ENCODE results near the gene FEM1B. TPM values are rescaled to one million over a fixed set of nuclear protein-coding genes. Genes with fewer than 3 reads are reported as not detected.

Gene FEM1B
- total and polyA plus RNA-seq, 2 donors (not counting 3 experiments of a cell fraction or from before 2014, with no cell fraction given): 11.1 to 33.2 TPM

- Histone ChIP-seq H3K9ac (replicated peaks; ENCODE audit: extremely low read depth, insufficient read depth, low read length) (no peak overlapping the region), H3K4me3 (replicated peaks in 1 of 3; ENCODE audit: insufficient read depth in 1 of 3, low read depth in 1 of 3, low read length in 3 of 3) (no peak overlapping the region), H3K4me1 (ENCODE audit: control insufficient read depth, extremely low read depth, insufficient read depth, low read length) (peaks cover 3% of the 10 kb centered on the region), H2AFZ (ENCODE audit: low read depth, low read length) (no peak overlapping the region), H3K27me3 (ENCODE audit: control insufficient read depth in 2 of 2, insufficient read depth in 2 of 2, low read length in 2 of 2) (no peaks in the 10 kb centered on the region), H4K20me1 (replicated peaks; ENCODE audit: control insufficient read depth, extremely low read depth, insufficient read depth, low read length) (no peaks in the 10 kb centered on the region), H3K9me1 (replicated peaks; ENCODE audit: control insufficient read depth, extremely low read depth, insufficient read depth, low read length) (no peaks in the 10 kb centered on the region), H3K4me2 (ENCODE audit: insufficient read depth, low read length) (no peak overlapping the region), H3K9me3 (replicated peaks; ENCODE audit: control insufficient read depth, insufficient read depth, low read length) (no peaks in the 10 kb centered on the region), H3K79me2 (ENCODE audit: control insufficient read depth, insufficient read depth, low read length) (no peaks in the 10 kb centered on the region), H3K27ac (ENCODE audit: insufficient read depth, low read depth, low read length) (no peak overlapping the region), H3K36me3 (ENCODE audit: control insufficient read depth in 2 of 2, extremely low read depth in 1 of 2, insufficient read depth in 2 of 2, low read length in 2 of 2) (no peaks in the 10 kb centered on the region)
- CTCF ChIA-PET: interaction anchor here (1.0 to 5.6 kb wide), 8 partner anchors 13 to 341 kb away, joined by 3 to 233 read pairs (median 6); no protein-coding TSS in a partner anchor
- DNase-seq (ENCODE audit: low read depth, low spot score): no peak
- no peak for FAIRE-seq
- TF ChIP-seq MYC (IDR thresholded peaks at IDR 0.05; ENCODE audit: low read depth, low read length): no peak
- dilution Hi-C loops (cut with MboI; ENCODE audit: extremely low pct_ligation_motif_present, low sequenced_read_pairs) (no loop called here), intact Hi-C loops (cut with micrococcal nuclease) (loop anchor here (5.0 kb wide), 1 partner anchor 622 kb away; no protein-coding TSS in a partner anchor)
- no TSS peak for BruUV-seq (replicated peaks)
- POLR2A ChIA-PET: no interaction called here
Measured at GRCh38 chr15:68305420-68305871, 27.9 kb downstream of the FEM1B start.

- TF ChIP-seq GATA2 (IDR thresholded peaks at IDR 0.05; ENCODE audit: insufficient read depth, insufficient read length, low read depth, low read length) (no peak), POLR2AphosphoS5 (IDR thresholded peaks at IDR 0.05; ENCODE audit: insufficient read depth, low read depth, low read length) (no peak), EZH2 (IDR thresholded peaks at IDR 0.05; ENCODE audit: borderline replicate concordance, low read depth, low read length, severe bottlenecking) (no peak), JUN (IDR thresholded peaks at IDR 0.05; ENCODE audit: borderline replicate concordance, insufficient read depth, insufficient read length, low read depth) (no peak)
- H3K9me3 ChIP-seq (replicated peaks; ENCODE audit: control insufficient read depth, insufficient read depth, low read length): no peaks in the 10 kb centered on the region
- H3K27me3 ChIP-seq (ENCODE audit: control insufficient read depth in 2 of 2, insufficient read depth in 2 of 2, low read length in 2 of 2): no peaks in the 10 kb centered on the region
- no peaks in the 10 kb centered on the region for H3K79me2 ChIP-seq (ENCODE audit: control insufficient read depth, insufficient read depth, low read length)
- H3K9ac ChIP-seq (replicated peaks; ENCODE audit: extremely low read depth, insufficient read depth, low read length): no peak overlapping the region
- DNase-seq (ENCODE audit: low read depth, low spot score) (no peak), FAIRE-seq (no peak)
- H3K4me2 ChIP-seq (ENCODE audit: insufficient read depth, low read length): no peak overlapping the region
- ChIA-PET POLR2A (interaction anchor here (1.0 to 1.4 kb wide), 2 partner anchors 10 to 55 kb away, joined by 3 to 4 read pairs; no protein-coding TSS in a partner anchor), CTCF (interaction anchor here (0.7 to 5.6 kb wide), 77 partner anchors 9 to 617 kb away, joined by 3 to 233 read pairs (median 7); partner anchors contain the start of genes FEM1B and ITGA11)
- intact Hi-C loops (cut with micrococcal nuclease) (loop anchor here (2.0 to 5.0 kb wide), 2 partner anchors 235 to 620 kb away; no protein-coding TSS in a partner anchor), dilution Hi-C loops (cut with MboI; ENCODE audit: extremely low pct_ligation_motif_present, low sequenced_read_pairs) (no loop called here)
- no peak overlapping the region for H2AFZ ChIP-seq (ENCODE audit: low read depth, low read length)
- no peak overlapping the region for H3K27ac ChIP-seq (ENCODE audit: insufficient read depth, low read depth, low read length)
- H3K9me1 ChIP-seq (replicated peaks; ENCODE audit: control insufficient read depth, extremely low read depth, insufficient read depth, low read length): no peaks in the 10 kb centered on the region
- H3K4me3 ChIP-seq (replicated peaks in 1 of 3; ENCODE audit: insufficient read depth in 1 of 3, low read depth in 1 of 3, low read length in 3 of 3): no peak overlapping the region
- H3K4me1 ChIP-seq (ENCODE audit: control insufficient read depth, extremely low read depth, insufficient read depth, low read length): peaks cover 3% of the 10 kb centered on the region
- H3K36me3 ChIP-seq (ENCODE audit: control insufficient read depth in 2 of 2, extremely low read depth in 1 of 2, insufficient read depth in 2 of 2, low read length in 2 of 2): no peaks in the 10 kb centered on the region
- no peaks in the 10 kb centered on the region for H4K20me1 ChIP-seq (replicated peaks; ENCODE audit: control insufficient read depth, extremely low read depth, insufficient read depth, low read length)
- no TSS peak for BruUV-seq (replicated peaks)
Measured at GRCh38 chr15:68307131-68307928, 29.8 kb downstream of the FEM1B start.
